Measurements from ENCODE around the gene ARHGAP6.

ARHGAP6 gene

DNA sequence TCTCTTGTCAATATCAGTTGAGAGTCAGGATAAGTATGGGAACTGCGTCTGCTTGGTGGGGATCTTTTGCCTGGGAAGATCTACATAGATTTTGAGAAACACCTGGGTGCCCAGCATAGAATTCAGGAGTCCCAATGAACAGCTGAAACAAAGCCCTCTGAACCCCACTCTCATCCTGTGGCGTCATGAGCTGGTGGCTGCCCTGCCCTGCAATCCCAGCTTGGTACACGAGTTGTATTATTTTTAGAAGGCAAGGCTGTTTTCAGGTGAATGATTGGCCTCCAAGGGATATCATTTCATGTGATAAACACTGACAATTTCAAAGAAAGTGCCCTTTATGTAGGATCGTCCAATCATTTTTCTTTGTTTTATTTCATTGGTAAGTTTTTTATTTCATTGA lies 493.8 kb downstream of the ARHGAP6 start:
- Histone ChIP-seq H3K27ac (ENCODE audit: insufficient read depth in 1 of 2, low read depth in 1 of 2, low read length in 2 of 2, poor library complexity in 1 of 2, severe bottlenecking in 2 of 2) (no peak overlapping the region), H3K9me3 (ENCODE audit: control extremely low read depth in 1 of 5, control insufficient read depth in 4 of 5, insufficient read depth in 2 of 5, low read depth in 1 of 5, low read length in 4 of 5) (no peaks in the 10 kb centered on the region), H3K36me3 (ENCODE audit: control insufficient read depth in 4 of 4, insufficient read depth in 4 of 4, low read length in 3 of 4) (no peaks in the 10 kb centered on the region), H3K27me3 (replicated peaks in 2 of 5; ENCODE audit: control insufficient read depth in 4 of 5, insufficient read depth in 5 of 5, low read length in 4 of 5) (no peaks in the 10 kb centered on the region), H3K4me1 (ENCODE audit: control extremely low read depth in 1 of 4, control insufficient read depth in 4 of 4, insufficient read depth in 4 of 4, low read length in 3 of 4) (no peaks in the 10 kb centered on the region), H3K4me3 (ENCODE audit: control insufficient read depth in 1 of 7, extremely low read depth in 1 of 7, insufficient read depth in 4 of 7, low read depth in 2 of 7, low read length in 6 of 7) (no peak overlapping the region)
- WGBS (ENCODE audit: insufficient coverage), result 43% methylated on average over 2 of the region's 4 CpGs
- no peak for DNase-seq
- POLR2A ChIA-PET, result no interaction called here
- CTCF ChIA-PET, result no interaction called here

DNA sequence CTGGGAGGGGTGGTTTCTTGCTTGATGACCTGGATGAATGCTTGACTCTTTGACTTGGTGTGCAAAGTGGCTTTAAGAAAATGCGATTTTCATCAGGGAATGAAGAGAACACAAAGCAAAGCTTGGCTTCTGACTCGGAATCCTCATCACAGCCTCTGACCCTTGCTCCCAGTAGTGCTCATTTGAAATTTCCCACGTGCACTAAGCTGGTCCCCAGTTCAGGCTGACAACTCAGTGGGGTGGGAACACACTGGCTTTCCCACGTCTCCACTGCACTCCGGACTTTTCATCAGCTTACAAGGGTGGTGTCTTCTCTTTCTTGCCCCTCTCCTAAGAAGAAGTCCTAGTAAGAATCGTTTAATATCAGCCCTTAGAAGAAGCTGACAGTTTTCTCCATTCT lies 501.3 kb downstream of the ARHGAP6 start:
- Histone ChIP-seq H3K36me3 (ENCODE audit: control insufficient read depth in 4 of 4, insufficient read depth in 4 of 4, low read length in 3 of 4) (no peaks in the 10 kb centered on the region), H3K27me3 (replicated peaks in 2 of 5; ENCODE audit: control insufficient read depth in 4 of 5, insufficient read depth in 5 of 5, low read length in 4 of 5) (no peaks in the 10 kb centered on the region), H3K4me1 (ENCODE audit: control extremely low read depth in 1 of 4, control insufficient read depth in 4 of 4, insufficient read depth in 4 of 4, low read length in 3 of 4) (no peaks in the 10 kb centered on the region), H3K27ac (ENCODE audit: insufficient read depth in 1 of 2, low read depth in 1 of 2, low read length in 2 of 2, poor library complexity in 1 of 2, severe bottlenecking in 2 of 2) (no peak overlapping the region), H3K9me3 (ENCODE audit: control extremely low read depth in 1 of 5, control insufficient read depth in 4 of 5, insufficient read depth in 2 of 5, low read depth in 1 of 5, low read length in 4 of 5) (no peaks in the 10 kb centered on the region), H3K4me3 (ENCODE audit: control insufficient read depth in 1 of 7, extremely low read depth in 1 of 7, insufficient read depth in 4 of 7, low read depth in 2 of 7, low read length in 6 of 7) (no peak overlapping the region)
- whole genome bisulfite sequencing (ENCODE audit: insufficient coverage), result 76% methylated on average over 5 of the region's 6 CpGs
- no peak for DNase-seq
- CTCF ChIA-PET, result no interaction called here
- POLR2A ChIA-PET, result no interaction called here

DNA sequence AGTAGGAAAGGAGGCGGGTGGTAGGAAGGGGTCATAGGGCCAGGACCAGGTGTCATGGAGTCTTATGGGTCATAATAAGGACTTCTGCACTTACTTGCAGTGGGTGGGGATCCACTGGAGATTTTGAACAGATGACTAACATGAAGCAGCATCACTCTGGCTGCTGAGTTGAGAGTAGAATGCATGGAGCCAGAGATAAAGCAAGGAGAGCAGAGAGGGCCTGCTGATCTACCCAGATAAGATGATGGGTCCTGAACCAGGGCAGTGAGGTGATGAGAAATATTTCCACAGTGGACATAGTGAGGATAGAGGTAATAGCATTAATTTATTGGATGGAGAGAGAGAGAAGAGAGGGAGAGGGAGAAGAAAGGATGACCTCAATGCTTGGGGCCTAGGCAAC lies 506.6 kb downstream of the ARHGAP6 start:
- DNase-seq, result no peak
- WGBS (ENCODE audit: insufficient coverage), result 67% methylated on average over 1 of the region's 1 CpG
- Histone ChIP-seq H3K36me3 (ENCODE audit: control insufficient read depth in 4 of 4, insufficient read depth in 4 of 4, low read length in 3 of 4) (no peaks in the 10 kb centered on the region), H3K9me3 (ENCODE audit: control extremely low read depth in 1 of 5, control insufficient read depth in 4 of 5, insufficient read depth in 2 of 5, low read depth in 1 of 5, low read length in 4 of 5) (no peaks in the 10 kb centered on the region), H3K27ac (ENCODE audit: insufficient read depth in 1 of 2, low read depth in 1 of 2, low read length in 2 of 2, poor library complexity in 1 of 2, severe bottlenecking in 2 of 2) (no peak overlapping the region), H3K27me3 (replicated peaks in 2 of 5; ENCODE audit: control insufficient read depth in 4 of 5, insufficient read depth in 5 of 5, low read length in 4 of 5) (no peaks in the 10 kb centered on the region), H3K4me3 (ENCODE audit: control insufficient read depth in 1 of 7, extremely low read depth in 1 of 7, insufficient read depth in 4 of 7, low read depth in 2 of 7, low read length in 6 of 7) (no peak overlapping the region), H3K4me1 (ENCODE audit: control extremely low read depth in 1 of 4, control insufficient read depth in 4 of 4, insufficient read depth in 4 of 4, low read length in 3 of 4) (no peaks in the 10 kb centered on the region)
- CTCF ChIA-PET, result no interaction called here
- POLR2A ChIA-PET, result no interaction called here

DNA sequence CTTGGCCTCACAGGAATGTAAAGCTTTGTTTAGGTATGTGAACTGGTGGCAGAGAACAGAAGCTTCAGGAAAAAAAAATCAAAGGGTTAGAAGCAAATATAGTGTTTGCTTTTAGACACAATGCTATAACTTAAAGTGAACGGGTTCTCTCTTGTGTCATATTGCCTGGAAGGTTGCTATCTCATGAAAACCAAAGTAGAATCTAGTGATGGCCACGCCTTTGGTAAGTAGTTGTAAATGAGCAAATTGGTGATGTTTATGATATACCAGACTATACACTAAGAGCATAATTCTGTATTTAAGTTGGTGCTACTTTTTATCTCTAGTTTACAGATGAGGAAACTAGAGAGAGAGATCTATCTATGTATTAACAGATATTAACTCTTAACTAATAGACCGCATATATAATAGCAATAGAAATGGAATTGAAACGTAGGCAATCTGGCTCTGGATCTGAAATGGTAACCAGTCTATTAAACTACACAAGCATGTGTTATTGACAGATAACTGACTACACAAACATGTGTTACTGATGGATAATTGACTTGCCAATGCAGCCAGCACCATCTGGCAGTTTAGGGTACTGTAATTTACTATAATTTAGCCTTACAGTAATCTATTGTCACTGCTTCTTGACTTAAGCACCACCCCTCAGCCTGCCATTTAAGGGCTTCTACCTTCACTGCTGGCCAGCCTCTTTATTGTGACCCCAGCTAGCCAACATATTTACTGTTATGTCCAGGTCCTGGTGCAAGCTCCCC lies 513.7 kb downstream of the ARHGAP6 start:
- Histone ChIP-seq H3K4me3 (ENCODE audit: control insufficient read depth in 1 of 7, extremely low read depth in 1 of 7, insufficient read depth in 4 of 7, low read depth in 2 of 7, low read length in 6 of 7) (no peak overlapping the region), H3K4me1 (ENCODE audit: control extremely low read depth in 1 of 4, control insufficient read depth in 4 of 4, insufficient read depth in 4 of 4, low read length in 3 of 4) (no peaks in the 10 kb centered on the region), H3K9me3 (ENCODE audit: control extremely low read depth in 1 of 5, control insufficient read depth in 4 of 5, insufficient read depth in 2 of 5, low read depth in 1 of 5, low read length in 4 of 5) (no peaks in the 10 kb centered on the region), H3K27me3 (replicated peaks in 2 of 5; ENCODE audit: control insufficient read depth in 4 of 5, insufficient read depth in 5 of 5, low read length in 4 of 5) (no peaks in the 10 kb centered on the region), H3K36me3 (ENCODE audit: control insufficient read depth in 4 of 4, insufficient read depth in 4 of 4, low read length in 3 of 4) (no peaks in the 10 kb centered on the region), H3K27ac (ENCODE audit: insufficient read depth in 1 of 2, low read depth in 1 of 2, low read length in 2 of 2, poor library complexity in 1 of 2, severe bottlenecking in 2 of 2) (no peak overlapping the region)
- CTCF ChIA-PET, result interaction anchor here (1.1 to 1.6 kb wide), 2 partner anchors 9 to 380 kb away, joined by 3 to 4 read pairs; no protein-coding TSS in a partner anchor
- POLR2A ChIA-PET, result no interaction called here
- WGBS (ENCODE audit: insufficient coverage), result no CpG with 5 or more reads among the region's 4 CpGs
- DNase-seq, result no peak

DNA sequence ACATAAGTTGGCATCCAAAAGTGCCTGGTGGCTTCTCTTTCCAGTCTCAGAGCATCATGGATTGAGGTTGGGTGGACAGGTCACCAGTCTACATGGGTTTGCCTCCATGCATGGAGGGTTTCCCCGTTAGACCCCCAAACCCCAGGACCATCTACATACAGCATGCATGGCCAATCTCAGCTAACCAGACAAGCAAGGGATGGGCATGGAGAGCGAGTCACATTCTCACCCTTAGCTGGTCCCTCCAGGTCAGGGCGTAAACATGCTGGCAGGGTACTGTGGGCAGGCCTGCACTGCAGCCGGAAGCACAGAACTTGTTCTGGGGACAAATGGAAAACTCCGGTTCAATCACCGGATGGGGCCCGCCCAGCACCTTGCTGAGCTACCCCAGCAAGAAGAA lies 517.3 kb downstream of the ARHGAP6 start:
- Histone ChIP-seq H3K4me3 (ENCODE audit: control insufficient read depth in 1 of 7, extremely low read depth in 1 of 7, insufficient read depth in 4 of 7, low read depth in 2 of 7, low read length in 6 of 7) (no peak overlapping the region), H3K4me1 (ENCODE audit: control extremely low read depth in 1 of 4, control insufficient read depth in 4 of 4, insufficient read depth in 4 of 4, low read length in 3 of 4) (no peaks in the 10 kb centered on the region), H3K9me3 (ENCODE audit: control extremely low read depth in 1 of 5, control insufficient read depth in 4 of 5, insufficient read depth in 2 of 5, low read depth in 1 of 5, low read length in 4 of 5) (no peaks in the 10 kb centered on the region), H3K27ac (ENCODE audit: insufficient read depth in 1 of 2, low read depth in 1 of 2, low read length in 2 of 2, poor library complexity in 1 of 2, severe bottlenecking in 2 of 2) (no peak overlapping the region), H3K36me3 (ENCODE audit: control insufficient read depth in 4 of 4, insufficient read depth in 4 of 4, low read length in 3 of 4) (no peaks in the 10 kb centered on the region), H3K27me3 (replicated peaks in 2 of 5; ENCODE audit: control insufficient read depth in 4 of 5, insufficient read depth in 5 of 5, low read length in 4 of 5) (peaks cover 0 to 6% (median 0%) of the 10 kb centered on the region in 5 experiments)
- no peak for DNase-seq
- CTCF ChIA-PET, result interaction anchor here (0.7 to 2.1 kb wide), 3 partner anchors 11 to 383 kb away, joined by 3 to 7 read pairs (median 5); no protein-coding TSS in a partner anchor
- WGBS (ENCODE audit: insufficient coverage), result 94% methylated on average over 7 of the region's 7 CpGs
- POLR2A ChIA-PET, result no interaction called here

DNA sequence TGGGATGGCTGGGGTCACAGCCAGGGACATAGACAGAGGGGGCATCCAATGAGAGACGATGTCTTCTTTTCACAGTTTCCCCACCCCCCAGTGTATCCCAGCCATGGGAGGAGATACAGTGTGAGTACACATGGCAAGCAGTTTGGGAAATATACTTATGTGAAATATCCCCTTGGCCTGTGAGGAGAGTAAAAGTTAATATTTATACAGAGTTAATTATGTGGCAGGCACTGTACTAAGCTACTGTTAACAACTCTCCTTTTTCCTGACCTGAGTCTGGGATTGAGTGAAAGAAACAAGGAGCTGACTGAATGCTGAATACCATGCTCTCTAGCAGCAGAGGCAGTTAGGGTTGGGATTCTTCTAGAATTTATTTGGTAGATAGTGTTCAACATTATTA lies 519.3 kb downstream of the ARHGAP6 start:
- Histone ChIP-seq H3K27me3 (replicated peaks in 2 of 5; ENCODE audit: control insufficient read depth in 4 of 5, insufficient read depth in 5 of 5, low read length in 4 of 5) (peaks cover 0 to 11% (median 0%) of the 10 kb centered on the region in 5 experiments), H3K9me3 (ENCODE audit: control extremely low read depth in 1 of 5, control insufficient read depth in 4 of 5, insufficient read depth in 2 of 5, low read depth in 1 of 5, low read length in 4 of 5) (no peaks in the 10 kb centered on the region), H3K27ac (ENCODE audit: insufficient read depth in 1 of 2, low read depth in 1 of 2, low read length in 2 of 2, poor library complexity in 1 of 2, severe bottlenecking in 2 of 2) (no peak overlapping the region), H3K4me1 (ENCODE audit: control extremely low read depth in 1 of 4, control insufficient read depth in 4 of 4, insufficient read depth in 4 of 4, low read length in 3 of 4) (no peaks in the 10 kb centered on the region), H3K36me3 (ENCODE audit: control insufficient read depth in 4 of 4, insufficient read depth in 4 of 4, low read length in 3 of 4) (no peaks in the 10 kb centered on the region), H3K4me3 (ENCODE audit: control insufficient read depth in 1 of 7, extremely low read depth in 1 of 7, insufficient read depth in 4 of 7, low read depth in 2 of 7, low read length in 6 of 7) (no peak overlapping the region)
- ChIA-PET POLR2A (no interaction called here), CTCF (interaction anchor here (1.0 to 2.1 kb wide), 2 partner anchors 9 to 235 kb away, joined by 3 to 7 read pairs; no protein-coding TSS in a partner anchor)
- DNase-seq, result no peak
- WGBS (ENCODE audit: insufficient coverage), result 100% methylated on average over 1 of the region's 1 CpG

DNA sequence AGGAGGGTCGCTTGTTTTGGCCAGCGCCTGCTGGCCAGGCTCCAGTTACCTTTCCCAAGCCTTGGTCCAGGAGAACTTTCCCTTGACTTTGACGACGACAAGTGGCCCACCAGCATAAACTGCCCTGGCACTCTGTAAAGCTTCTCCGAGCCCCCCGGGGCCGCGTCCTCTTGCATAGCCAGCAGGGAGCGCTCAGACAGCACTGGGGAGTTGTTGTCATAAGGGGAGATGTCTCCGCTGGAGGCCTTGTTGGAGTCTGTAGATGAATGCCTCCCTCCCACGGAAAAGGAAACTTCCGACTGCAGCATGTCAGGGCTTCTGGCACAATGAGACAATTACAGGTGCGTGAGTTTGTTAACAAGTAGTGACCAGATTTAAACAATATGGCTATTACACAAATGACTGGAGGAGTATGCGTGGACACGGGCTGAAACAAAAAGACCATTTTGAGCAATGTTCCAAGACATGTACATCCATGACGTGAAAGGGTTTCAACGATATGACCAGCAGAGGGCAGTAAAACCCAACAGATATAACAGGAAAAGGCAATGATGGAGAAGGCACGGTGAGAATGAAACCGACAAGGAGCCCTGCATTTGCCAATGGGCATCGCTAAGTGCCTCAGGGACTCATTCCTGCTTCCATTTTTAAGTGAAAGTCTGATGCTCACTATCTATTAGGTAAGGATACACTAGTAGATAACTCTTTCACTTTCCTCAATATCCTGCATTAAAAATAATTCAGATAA lies 521.6 kb downstream of the ARHGAP6 start:
- no peaks in the 10 kb centered on the region for H3K36me3 ChIP-seq (ENCODE audit: control insufficient read depth in 4 of 4, insufficient read depth in 4 of 4, low read length in 3 of 4)
- H3K4me1 ChIP-seq (ENCODE audit: control extremely low read depth in 1 of 4, control insufficient read depth in 4 of 4, insufficient read depth in 4 of 4, low read length in 3 of 4), result no peaks in the 10 kb centered on the region
- WGBS (ENCODE audit: insufficient coverage), result 34% methylated on average over 19 of the region's 20 CpGs
- no peak overlapping the region for H3K27ac ChIP-seq (ENCODE audit: insufficient read depth in 1 of 2, low read depth in 1 of 2, low read length in 2 of 2, poor library complexity in 1 of 2, severe bottlenecking in 2 of 2)
- H3K27me3 ChIP-seq (replicated peaks in 2 of 5; ENCODE audit: control insufficient read depth in 4 of 5, insufficient read depth in 5 of 5, low read length in 4 of 5), result peaks cover 0 to 11% (median 0%) of the 10 kb centered on the region in 5 experiments
- H3K9me3 ChIP-seq (ENCODE audit: control extremely low read depth in 1 of 5, control insufficient read depth in 4 of 5, insufficient read depth in 2 of 5, low read depth in 1 of 5, low read length in 4 of 5), result no peaks in the 10 kb centered on the region
- peak overlapping the region in 1 of 7 experiments; percentile 52 for H3K4me3 ChIP-seq (ENCODE audit: control insufficient read depth in 1 of 7, extremely low read depth in 1 of 7, insufficient read depth in 4 of 7, low read depth in 2 of 7, low read length in 6 of 7)
- POLR2A ChIA-PET, result no interaction called here
- CTCF ChIA-PET, result interaction anchor here (1.0 kb wide), 1 partner anchor 387 kb away, joined by 3 read pairs; no protein-coding TSS in a partner anchor
- DNase-seq, result peak; percentile 78 to 90 (median 84)
